GM23248 (cell line): Measurements from ENCODE around the gene ROR1. TPM values are rescaled to one million over a fixed set of nuclear protein-coding genes. Genes with fewer than 3 reads are reported as not detected.

Experiments
- DNase-seq: peaks from one replicate; pipeline ENCODE4 v3.0.0-alpha.2; 2015
- H2AFZ ChIP-seq: fragments of 200-600 bp; sonication (generic); 2 replicates; pipeline ENCODE4 v1.6.1; 2016; ENCODE audit warnings: antibody characterized with exemption
- H3F3A ChIP-seq: fragments of 200-600 bp; sonication (generic); 2 replicates; pipeline ENCODE4 v1.6.1; 2016; ENCODE audit warnings: mild to moderate bottlenecking, antibody characterized with exemption, mixed run types; ENCODE audit not compliant: insufficient read depth
- H3K27ac ChIP-seq: fragments of 200-600 bp; sonication (generic); 2 replicates; pipeline ENCODE4 v1.5.1; 2016; ENCODE audit warnings: mild to moderate bottlenecking
- H3K27me3 ChIP-seq: fragments of 200-600 bp; sonication (generic); replicated peaks from 2 replicates; pipeline ENCODE4 v1.6.1; 2016; ENCODE audit warnings: mild to moderate bottlenecking; ENCODE audit not compliant: insufficient read depth
- H3K36me3 ChIP-seq: fragments of 200-600 bp; sonication (generic); 2 replicates; pipeline ENCODE4 v1.6.1; 2016; ENCODE audit warnings: low read depth, mild to moderate bottlenecking
- H3K4me1 ChIP-seq: fragments of 200-600 bp; sonication (generic); 2 replicates; pipeline ENCODE4 v1.6.1; 2016; ENCODE audit warnings: mild to moderate bottlenecking; ENCODE audit not compliant: insufficient read depth
- H3K4me2 ChIP-seq: fragments of 200-600 bp; sonication (generic); one replicate; pipeline ENCODE4 v1.6.1; 2016; ENCODE audit warnings: mild to moderate bottlenecking; ENCODE audit not compliant: unreplicated experiment
- H3K4me3 ChIP-seq: fragments of 200-600 bp; sonication (generic); 2 replicates; pipeline ENCODE4 v1.5.1; 2016; ENCODE audit warnings: mild to moderate bottlenecking
- H3K79me2 ChIP-seq: fragments of 200-600 bp; sonication (generic); 2 replicates; pipeline ENCODE4 v1.6.1; 2016; ENCODE audit warnings: mild to moderate bottlenecking; ENCODE audit not compliant: insufficient read depth
- H3K9ac ChIP-seq: fragments of 200-600 bp; sonication (generic); 2 replicates; pipeline ENCODE4 v1.6.1; 2016; ENCODE audit warnings: mild to moderate bottlenecking
- H3K9me2 ChIP-seq: fragments of 200-600 bp; sonication (generic); 2 replicates; pipeline ENCODE4 v1.6.1; 2016; ENCODE audit warnings: mixed run types, mild to moderate bottlenecking, moderate library complexity; ENCODE audit not compliant: insufficient read depth
- H3K9me3 ChIP-seq: fragments of 200-600 bp; sonication (generic); one replicate; pipeline ENCODE4 v1.6.1; 2017; ENCODE audit warnings: low read depth
- H4K20me1 ChIP-seq: fragments of 200-600 bp; sonication (generic); 2 replicates; pipeline ENCODE4 v1.6.0; 2016; ENCODE audit not compliant: insufficient read depth
- EZH2 ChIP-seq: fragments of 200-600 bp; sonication (generic); IDR thresholded peaks from 2 replicates; pipeline ENCODE4 v1.6.1; 2018; ENCODE audit warnings: antibody characterized with exemption, mild to moderate bottlenecking; ENCODE audit not compliant: insufficient read depth, poor library complexity, severe bottlenecking
- EZH2phosphoT487 ChIP-seq: fragments of 200-600 bp; sonication (generic); IDR thresholded peaks from 2 replicates; pipeline ENCODE4 v1.6.1; 2018; ENCODE audit warnings: antibody characterized with exemption, moderate library complexity, mild to moderate bottlenecking, low read depth; ENCODE audit not compliant: insufficient read depth
- WGBS, 2 experiments: methylation state at CpG; one replicate each; pipeline ENCODE4 v1.1.6; 2015 to 2017; ENCODE audit warnings: low lambda C conversion rate in 2 of 2, low coverage in 1 of 2; ENCODE audit errors: missing lambda C conversion rate in 2 of 2; 5-methylcytosine and 5-hydroxymethylcytosine counted together
- in situ Hi-C: fragments of 300-500 bp; cut with MboI; formaldehyde crosslinking; loops from 2 replicates; pipeline ENCODE4 v1.15.0; 2020
- polyA plus RNA-seq: library from polyadenylated mRNA; unstranded; fragments of >200 nt; fragmentation: Nextera tagmentation; extraction: Ambion mirVana; gene quantifications from 2 replicates; pipeline ENCODE4 v1.2.1, GENCODE V29; 2016
- total RNA-seq: library from RNA; depleted of rRNA; stranded (reverse); fragments of >200 nt; shearing (Covaris generic); gene quantifications from 2 replicates; pipeline ENCODE4 v1.2.3, GENCODE V29; 2014

Gene ROR1
- total and polyA plus RNA-seq, 2 experiments from 2014 or later, result 12.0 to 13.3 TPM

DNA sequence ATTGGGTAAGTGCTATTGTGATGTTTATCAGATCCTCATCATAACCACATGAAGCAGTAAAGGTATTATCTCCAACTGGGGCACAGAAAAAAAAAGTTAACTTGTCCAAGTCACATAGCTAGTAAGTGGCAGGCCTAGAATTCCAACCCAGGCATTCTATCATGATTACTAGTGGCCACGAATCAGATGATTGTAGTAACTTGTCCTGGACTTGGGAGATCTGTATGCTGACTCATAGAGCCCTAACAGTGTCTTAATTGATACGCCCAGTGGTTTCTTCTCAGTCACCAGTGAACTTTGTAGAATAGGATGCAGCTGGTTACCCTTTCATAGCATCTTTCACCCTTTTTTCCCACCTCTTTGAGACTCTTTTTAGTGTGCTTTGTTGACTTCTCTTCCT is 338.5 kb downstream of the ROR1 start:
- Histone ChIP-seq H3K9me3 (no peaks in the 10 kb centered on the region), H2AFZ (no peak overlapping the region), H4K20me1 (no peaks in the 10 kb centered on the region), H3F3A (peaks cover 24% of the 10 kb centered on the region), H3K36me3 (no peaks in the 10 kb centered on the region), H3K79me2 (no peaks in the 10 kb centered on the region), H3K9ac (no peak overlapping the region), H3K27ac (peak overlapping the region; percentile 26), H3K4me1 (peaks cover 21% of the 10 kb centered on the region), H3K4me3 (no peak overlapping the region), H3K9me2 (no peaks in the 10 kb centered on the region), H3K27me3 (no peaks in the 10 kb centered on the region), H3K4me2 (peak overlapping the region; percentile 21)
- DNase-seq, result peak; percentile 90
- WGBS, 2 experiments, result 11 to 15% methylated on average over 2 of the region's 2 CpGs
- in situ Hi-C loops, result no loop called here
- TF ChIP-seq EZH2, result no peak
- TF ChIP-seq EZH2phosphoT487, result no peak

DNA sequence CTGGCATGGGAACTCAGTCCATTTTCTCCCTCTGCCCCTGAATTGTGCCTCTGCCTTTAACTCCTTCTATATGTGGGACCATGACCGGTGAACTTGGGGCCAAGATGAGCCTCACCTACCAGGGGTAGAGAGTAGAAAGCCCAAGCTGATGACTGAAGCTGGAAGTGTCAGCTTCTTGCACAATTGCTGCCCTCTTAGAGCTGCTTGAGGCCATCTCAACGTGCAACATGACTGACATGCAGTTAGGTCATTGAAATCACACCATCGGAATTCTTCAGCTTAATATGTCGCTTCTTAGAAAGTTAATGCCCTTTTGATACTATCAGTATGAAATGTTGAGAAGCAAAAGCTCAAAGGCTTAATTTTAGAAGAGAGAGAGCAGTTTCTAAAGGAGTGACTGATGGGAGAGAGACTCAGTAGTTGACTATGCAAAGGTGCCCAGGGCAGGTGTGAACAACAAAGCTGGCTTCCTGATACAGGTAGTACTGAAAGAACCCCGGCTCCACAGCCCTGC is 340.3 kb downstream of the ROR1 start:
- WGBS, 2 experiments, result 85 to 88% methylated on average over 5 of the region's 5 CpGs
- H3K27ac ChIP-seq, result no peak overlapping the region
- H3K4me3 ChIP-seq, result no peak overlapping the region
- H3K79me2 ChIP-seq, result no peaks in the 10 kb centered on the region
- no peaks in the 10 kb centered on the region for H3K36me3 ChIP-seq
- no peaks in the 10 kb centered on the region for H3K9me3 ChIP-seq
- no peaks in the 10 kb centered on the region for H4K20me1 ChIP-seq
- H3K4me2 ChIP-seq, result no peak overlapping the region
- peaks cover 21% of the 10 kb centered on the region for H3K4me1 ChIP-seq
- TF ChIP-seq EZH2 (no peak), EZH2phosphoT487 (no peak)
- DNase-seq, result no peak
- peaks cover 24% of the 10 kb centered on the region for H3F3A ChIP-seq
- in situ Hi-C loops, result no loop called here
- H3K9ac ChIP-seq, result no peak overlapping the region
- H3K27me3 ChIP-seq, result no peaks in the 10 kb centered on the region
- no peak overlapping the region for H2AFZ ChIP-seq
- no peaks in the 10 kb centered on the region for H3K9me2 ChIP-seq

DNA sequence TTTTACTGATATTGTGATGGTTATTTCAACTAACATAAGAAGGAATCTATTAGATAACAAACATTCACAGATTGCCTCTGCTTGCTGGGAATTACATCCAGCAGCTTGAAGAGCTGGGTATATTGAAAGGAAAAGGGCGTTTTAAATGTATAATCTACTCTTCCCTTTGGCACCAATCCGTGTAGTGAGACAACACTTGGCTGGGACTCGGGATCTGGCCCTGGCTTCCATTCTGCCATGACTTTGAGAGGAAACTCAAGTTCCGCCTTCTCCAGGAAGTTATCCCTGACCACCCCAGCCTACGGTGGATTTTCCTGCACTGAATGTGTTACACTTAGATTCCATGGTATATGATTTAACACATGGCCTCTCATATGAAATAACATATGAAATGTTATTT is 342.7 kb downstream of the ROR1 start:
- in situ Hi-C loops, result no loop called here
- WGBS, 2 experiments, result 44 to 47% methylated on average over 5 of the region's 5 CpGs

GRCh38 chr1:64117492-64117891 is 343.7 kb downstream of the ROR1 start:
- H3F3A ChIP-seq, result peaks cover 15% of the 10 kb centered on the region
- H3K4me2 ChIP-seq, result no peak overlapping the region
- H3K79me2 ChIP-seq, result no peaks in the 10 kb centered on the region
- 26 to 53% methylated on average over 1 of the region's 1 CpG for WGBS, 2 experiments
- H4K20me1 ChIP-seq, result no peaks in the 10 kb centered on the region
- in situ Hi-C loops, result no loop called here
- no peak for TF ChIP-seq EZH2phosphoT487
- no peak for TF ChIP-seq EZH2
- H3K27ac ChIP-seq, result no peak overlapping the region
- no peaks in the 10 kb centered on the region for H3K9me2 ChIP-seq
- no peak overlapping the region for H3K4me3 ChIP-seq
- no peaks in the 10 kb centered on the region for H3K27me3 ChIP-seq
- H2AFZ ChIP-seq, result no peak overlapping the region
- H3K36me3 ChIP-seq, result no peaks in the 10 kb centered on the region
- no peaks in the 10 kb centered on the region for H3K9me3 ChIP-seq
- no peak overlapping the region for H3K9ac ChIP-seq
- DNase-seq, result no peak
- H3K4me1 ChIP-seq, result peaks cover 13% of the 10 kb centered on the region

More for the DNA sequence above, 342.7 kb downstream of the ROR1 start:
- H3K9ac ChIP-seq, result no peak overlapping the region
- H3K9me3 ChIP-seq, result no peaks in the 10 kb centered on the region
- no peak overlapping the region for H3K27ac ChIP-seq
- no peak overlapping the region for H3K4me2 ChIP-seq
- DNase-seq, result no peak
- no peak overlapping the region for H2AFZ ChIP-seq
- H3K27me3 ChIP-seq, result no peaks in the 10 kb centered on the region
- peaks cover 16% of the 10 kb centered on the region for H3F3A ChIP-seq
- H3K4me1 ChIP-seq, result peaks cover 13% of the 10 kb centered on the region
- no peaks in the 10 kb centered on the region for H4K20me1 ChIP-seq
- H3K36me3 ChIP-seq, result no peaks in the 10 kb centered on the region
- no peaks in the 10 kb centered on the region for H3K79me2 ChIP-seq
- TF ChIP-seq EZH2 (no peak), EZH2phosphoT487 (no peak)
- no peaks in the 10 kb centered on the region for H3K9me2 ChIP-seq
- H3K4me3 ChIP-seq, result no peak overlapping the region
